Activated CD4-positive, alpha-beta T cell treated with anti-CD3 and anti-CD28 coated beads for 24 hours (primary cell): Measurements from ENCODE around the gene PON1.

Source experiments
- DNase-seq, 2 donors: peaks; one replicate each; pipeline ENCODE4 v3.0.0-alpha.2; 2020; ENCODE audit warnings: low read depth in 2 of 2

Gene PON1

GRCh38 chr7:95324431-95324830 is at the start of gene PON1:
Gene PON1, minus strand, starts transcription at chr7:95324532. Its CDS starts 57 bp downstream, at chr7:95324475.
- DNase-seq, result no peak

- no peak for DNase-seq
Observed at GRCh38 chr7:95373323-95373722, 49.0 kb upstream of the PON1 start.

GRCh38 chr7:95368235-95368634 is 43.9 kb upstream of the PON1 start:
- DNase-seq, result no peak

DNA sequence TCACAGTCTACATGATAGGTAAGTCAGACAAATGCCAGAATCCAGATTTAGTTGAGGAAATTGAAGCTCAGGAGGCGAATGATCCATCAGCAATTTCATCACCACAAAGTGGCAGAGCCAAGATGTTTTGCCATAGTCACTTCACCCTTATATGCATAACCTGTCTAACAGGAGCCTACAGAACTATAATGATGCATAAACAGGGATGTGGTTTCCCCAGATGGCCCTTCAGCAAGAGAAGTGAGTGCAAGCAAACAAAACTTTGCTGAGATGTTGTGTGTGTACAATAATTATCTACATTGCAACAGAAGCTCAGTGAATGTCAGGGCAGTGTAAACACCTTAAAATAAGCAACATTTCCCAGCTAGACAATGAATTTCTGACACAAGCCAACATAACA is 43.3 kb upstream of the PON1 start:
- no peak for DNase-seq

DNA sequence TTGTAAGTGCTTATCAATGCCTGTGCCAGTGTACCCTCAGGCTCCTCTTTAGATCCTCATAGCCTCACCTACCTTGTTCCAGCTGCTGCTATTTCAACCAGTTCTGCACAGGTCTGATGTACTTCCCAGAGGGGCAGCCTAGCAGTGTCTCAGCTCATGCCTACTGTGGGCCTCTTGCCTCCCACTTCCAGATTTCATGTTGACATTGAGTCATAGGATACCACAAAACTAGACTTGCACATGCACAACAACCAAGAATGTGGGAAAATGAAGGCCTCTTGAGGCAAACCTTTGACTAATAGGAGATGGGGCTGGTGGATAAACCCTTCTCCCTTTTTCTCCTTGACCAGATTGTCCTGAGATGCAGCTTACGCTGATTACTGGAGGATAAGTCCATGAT is 40.8 kb upstream of the PON1 start:
- no peak for DNase-seq

- no peak for DNase-seq
Observed at GRCh38 chr7:95357623-95358022, 33.3 kb upstream of the PON1 start.

- DNase-seq, result no peak
Observed at GRCh38 chr7:95342642-95343307, 18.4 kb upstream of the PON1 start.

DNA sequence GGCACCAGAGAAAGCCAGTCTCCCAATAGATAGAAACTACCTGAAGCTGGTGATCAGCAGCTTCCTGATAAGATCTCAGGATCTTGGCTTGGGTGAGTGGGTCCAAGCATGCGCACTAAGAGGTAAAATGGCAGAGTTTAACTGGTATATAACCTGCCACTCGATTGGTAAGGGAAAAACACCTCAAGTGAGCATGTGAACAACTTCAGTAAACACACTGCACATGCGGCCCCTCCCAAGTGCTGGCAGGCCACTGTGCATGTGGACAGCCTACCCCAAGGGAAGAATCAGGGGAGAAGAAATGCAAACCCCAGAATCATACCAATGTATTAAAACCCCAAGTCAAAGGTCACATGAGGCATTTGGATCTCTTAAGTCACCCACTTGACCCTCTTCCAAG is 17.7 kb upstream of the PON1 start:
- no peak for DNase-seq

GRCh38 chr7:95340491-95340890 is 16.2 kb upstream of the PON1 start:
- DNase-seq, result no peak

GRCh38 chr7:95338832-95339231 is 14.5 kb upstream of the PON1 start:
- no peak for DNase-seq

DNA sequence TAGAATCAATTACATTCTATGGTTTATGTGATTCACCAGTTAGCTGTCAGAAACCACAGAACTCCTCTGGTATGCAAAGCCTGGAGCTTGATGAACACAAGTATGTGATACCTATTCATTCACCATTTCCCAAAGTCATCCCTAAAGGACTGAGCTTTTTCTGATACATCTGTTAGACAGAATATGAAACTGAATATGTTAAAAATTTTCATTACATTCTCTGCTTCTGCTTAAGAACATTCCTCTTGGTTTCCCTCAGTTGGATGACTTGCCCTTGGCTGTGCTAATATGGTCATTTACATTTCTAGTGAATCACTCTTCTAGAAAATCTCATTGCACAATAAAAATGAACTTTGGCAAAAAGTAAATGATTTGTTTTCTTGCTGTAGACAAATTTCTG is 10.8 kb upstream of the PON1 start:
- no peak for DNase-seq

- DNase-seq, result no peak
Observed at GRCh38 chr7:95334447-95334846, 10.1 kb upstream of the PON1 start.

DNA sequence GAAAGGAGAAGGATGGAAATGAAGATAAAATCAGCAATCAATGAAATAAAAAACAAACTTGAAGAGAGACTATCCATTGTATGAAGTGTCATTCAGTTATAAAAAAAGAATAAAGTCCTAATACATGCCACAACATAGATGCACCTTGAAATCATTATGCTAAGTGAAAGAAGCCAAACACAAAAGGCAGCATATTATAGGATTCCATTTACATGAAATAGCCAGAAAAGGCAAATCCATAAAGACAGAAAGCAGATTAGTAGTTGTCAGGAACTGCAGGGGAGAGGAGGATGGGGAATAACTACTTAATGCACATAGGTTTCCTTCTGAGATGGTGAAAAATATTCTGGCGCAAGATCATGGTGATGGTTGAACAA is 6.6 kb upstream of the PON1 start:
- no peak for DNase-seq

GRCh38 chr7:95330204-95330960 is 6.0 kb upstream of the PON1 start:
- no peak for DNase-seq

GRCh38 chr7:95327356-95327755 is 3.0 kb upstream of the PON1 start:
- DNase-seq, result no peak

- no peak for DNase-seq
Observed at GRCh38 chr7:95323410-95324129, 762 bp downstream of the PON1 start.

- no peak for DNase-seq
Observed at GRCh38 chr7:95322854-95323253, 1.5 kb downstream of the PON1 start.

- DNase-seq, result no peak
Observed at GRCh38 chr7:95322396-95322795, 1.9 kb downstream of the PON1 start.

GRCh38 chr7:95321720-95322119 is 2.6 kb downstream of the PON1 start:
- DNase-seq, result no peak

GRCh38 chr7:95320651-95321050 is 3.7 kb downstream of the PON1 start:
- no peak for DNase-seq

DNA sequence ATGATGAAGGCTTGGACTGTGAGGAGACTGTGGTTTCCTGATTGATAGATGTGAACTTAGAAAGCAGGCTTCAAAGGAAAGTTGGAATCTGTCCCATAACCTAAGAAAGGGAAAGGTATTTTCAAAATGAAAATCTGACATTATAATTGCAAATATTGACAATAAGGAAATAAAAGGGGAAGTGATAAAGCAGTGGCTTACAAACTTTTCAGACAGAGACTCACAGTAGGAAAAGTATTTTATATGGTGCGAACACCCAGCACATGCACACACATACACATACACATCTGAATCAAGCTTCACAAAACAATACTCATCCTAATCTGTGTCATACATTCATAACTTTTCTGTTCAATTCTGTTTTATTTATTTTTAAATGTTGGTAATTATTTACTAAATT is 4.8 kb downstream of the PON1 start:
- no peak for DNase-seq

GRCh38 chr7:95318501-95319100 is 5.7 kb downstream of the PON1 start:
- no peak for DNase-seq

DNA sequence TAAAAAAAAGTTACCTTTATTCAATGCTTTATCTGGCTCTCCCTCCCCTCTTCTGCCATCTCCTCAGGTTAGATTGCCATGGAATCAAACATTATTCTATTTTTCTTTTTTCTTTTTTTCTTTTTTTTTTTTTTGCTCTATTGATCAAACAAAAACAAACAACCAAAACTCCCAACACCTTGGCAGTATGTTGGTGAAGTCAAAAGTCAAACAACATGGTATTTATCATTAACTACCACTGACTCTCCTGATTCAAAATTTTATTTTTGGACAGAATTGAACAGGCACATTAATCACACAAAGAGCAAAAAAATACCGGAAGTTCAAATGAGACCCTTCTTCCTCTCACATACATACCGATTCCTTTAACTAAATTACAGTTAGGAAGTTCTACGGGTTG is 6.4 kb downstream of the PON1 start:
- no peak for DNase-seq
